HG02678 (cell line): ENCODE results near the gene LRRD1.
"Not testable (repeated sequence)": the region's sequence is repeated elsewhere in the genome, so short reads cannot be mapped to it uniquely, and the experiment has no call there.

ENCODE experiments used
- ATAC-seq: cut with Tn5 transposase; IDR thresholded peaks from one replicate; pipeline ENCODE4 v1.9.1; 2021; ENCODE audit warnings: mild to moderate bottlenecking, moderate library complexity; ENCODE audit not compliant: unreplicated experiment

Gene LRRD1

DNA sequence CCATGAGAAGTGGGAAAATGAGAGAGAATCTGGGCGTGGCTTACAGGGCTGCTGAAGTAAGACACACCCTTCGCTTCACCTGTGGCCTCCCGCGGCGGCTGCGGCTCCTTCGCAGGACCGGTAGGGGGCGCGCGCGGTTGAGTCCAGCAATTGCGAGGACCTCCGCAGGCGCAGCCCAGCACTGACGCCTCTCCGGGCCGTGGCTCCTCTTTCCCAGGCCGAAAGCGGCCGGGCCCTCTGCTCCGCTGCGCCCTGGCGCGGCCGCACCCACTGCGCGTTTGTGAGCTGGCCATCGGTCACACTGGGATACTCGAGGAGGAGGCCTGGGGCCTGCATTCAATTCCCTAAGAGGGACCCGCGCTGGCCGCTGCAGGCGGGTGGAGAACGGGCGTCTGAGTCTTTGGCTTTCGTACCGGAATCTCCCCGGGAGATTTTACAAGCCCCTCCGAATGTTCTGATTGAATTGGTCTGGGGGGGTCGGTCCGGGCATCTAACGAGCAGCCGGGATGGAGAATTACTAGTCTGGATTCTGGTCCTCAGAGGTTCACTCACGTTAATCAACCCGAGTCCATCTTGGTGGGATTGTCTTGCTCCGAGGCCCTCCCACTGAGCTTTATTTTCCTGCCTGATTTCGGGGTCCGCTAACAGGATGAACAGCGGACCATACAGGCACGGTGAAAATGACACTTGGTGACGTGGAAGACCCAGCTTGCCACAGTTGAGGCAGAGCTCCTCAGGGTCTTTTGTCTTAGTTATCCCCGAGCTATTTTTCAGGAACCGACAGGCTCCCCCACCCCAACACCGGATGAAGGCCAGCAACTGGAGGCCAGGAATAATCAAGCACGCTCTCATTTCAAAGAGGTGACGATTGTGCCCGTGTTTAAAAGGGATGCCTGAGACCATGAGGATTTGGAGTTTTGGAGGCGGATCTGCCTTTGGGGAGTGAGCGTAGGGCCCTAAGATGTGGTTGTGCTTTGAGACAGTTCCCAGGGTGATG is at the start of gene LRRD1:
LRRD1 (minus strand) TSS at position 215 of the 997 bp plus-strand sequence. CDS start 13,940 bp downstream, outside the sequence.
- peak; percentile 99 for ATAC-seq

DNA sequence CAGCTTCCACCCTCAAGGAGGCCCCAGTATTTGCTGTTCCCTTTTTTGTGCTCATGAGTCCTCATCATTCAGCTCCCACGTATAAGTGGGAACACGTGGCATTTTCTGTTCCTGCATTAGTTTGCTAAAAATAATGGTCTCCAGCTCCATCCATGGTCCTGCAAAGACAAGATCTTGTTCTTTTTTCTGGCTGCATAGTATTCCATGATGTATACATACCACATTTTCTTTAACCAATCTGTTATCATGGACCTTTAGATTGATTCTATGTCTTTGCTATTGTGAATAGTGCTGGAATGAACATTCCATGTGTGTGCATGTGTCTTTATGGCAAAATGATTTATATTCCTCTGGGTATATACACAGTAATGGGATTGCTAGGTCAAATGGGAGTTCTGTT is 49.8 kb upstream of the LRRD1 start:
- no peak for ATAC-seq

DNA sequence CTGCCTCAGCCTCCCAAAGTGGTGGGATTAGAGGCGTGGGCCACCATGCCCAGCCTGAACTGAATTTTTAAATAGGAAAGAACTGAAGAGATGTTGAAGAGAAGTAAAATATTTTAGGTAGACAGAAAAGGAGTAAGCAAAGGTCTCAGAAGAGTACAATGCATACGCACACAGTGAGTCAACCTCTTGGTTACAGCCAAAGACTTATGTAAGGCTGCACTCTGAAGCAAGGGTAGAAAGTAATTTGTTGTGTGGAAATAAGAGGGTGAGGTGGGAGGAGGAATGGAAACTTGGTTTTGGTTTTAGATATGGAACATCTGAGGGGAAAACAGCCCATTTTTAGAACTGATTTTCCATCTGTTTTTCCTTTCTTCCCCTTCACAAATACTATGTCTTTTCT is 49.2 kb upstream of the LRRD1 start:
- no peak for ATAC-seq

DNA sequence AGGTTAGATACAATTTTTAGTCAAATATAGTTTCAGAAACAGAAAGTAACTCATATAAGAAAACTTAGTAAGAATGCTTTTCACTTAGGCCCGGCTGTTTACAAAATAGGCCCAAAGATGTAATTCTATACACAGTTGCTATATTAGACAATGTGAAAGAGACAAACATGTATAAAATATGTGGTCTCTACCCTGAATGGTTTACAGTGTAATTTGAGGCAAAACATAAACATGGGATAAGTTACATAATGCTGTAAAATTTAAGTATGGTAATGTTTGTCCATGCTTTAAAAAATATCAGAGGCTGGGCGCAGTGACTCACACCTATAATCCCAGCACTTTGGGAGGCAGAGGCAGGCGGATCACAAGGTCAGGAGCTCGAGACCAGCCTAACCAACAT is 48.0 kb upstream of the LRRD1 start:
- no peak for ATAC-seq

DNA sequence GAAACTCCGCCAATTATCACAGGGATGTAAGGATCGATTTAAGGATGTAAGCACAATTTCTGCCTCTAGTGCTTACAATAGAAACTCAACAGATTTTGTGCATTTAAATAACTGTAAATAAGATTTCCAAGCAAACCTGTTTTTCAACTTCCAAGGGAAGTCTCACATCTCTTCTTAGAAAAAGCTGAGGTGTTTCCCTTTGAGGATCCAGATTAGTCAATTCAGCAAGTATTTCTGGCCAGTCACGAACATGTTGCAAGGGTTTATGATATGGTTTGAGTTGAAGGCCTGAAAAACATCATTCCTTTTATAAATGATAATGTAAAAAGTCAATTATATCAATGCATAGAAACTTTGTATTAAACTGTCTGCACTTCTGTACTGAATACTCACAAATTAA is 42.8 kb upstream of the LRRD1 start:
- no peak for ATAC-seq

DNA sequence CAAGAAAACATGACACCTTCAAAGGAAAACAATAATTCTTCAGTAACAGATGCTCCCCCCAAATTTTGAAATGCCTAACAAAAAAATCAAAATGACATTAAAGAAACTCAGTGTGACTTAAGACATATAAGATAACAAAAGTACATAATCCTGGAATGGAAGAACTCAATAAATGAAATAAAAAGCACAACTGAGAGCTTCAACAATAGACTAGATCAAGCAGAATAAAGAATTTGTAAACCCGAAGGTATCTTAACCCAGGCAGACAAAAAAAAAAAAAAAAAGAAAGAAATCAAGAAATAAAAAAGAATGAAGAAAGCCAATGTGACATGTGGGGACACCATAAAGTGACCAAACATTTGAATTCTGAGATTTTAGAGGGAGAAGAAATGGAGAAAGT is 27.7 kb upstream of the LRRD1 start:
- ATAC-seq = no peak

DNA sequence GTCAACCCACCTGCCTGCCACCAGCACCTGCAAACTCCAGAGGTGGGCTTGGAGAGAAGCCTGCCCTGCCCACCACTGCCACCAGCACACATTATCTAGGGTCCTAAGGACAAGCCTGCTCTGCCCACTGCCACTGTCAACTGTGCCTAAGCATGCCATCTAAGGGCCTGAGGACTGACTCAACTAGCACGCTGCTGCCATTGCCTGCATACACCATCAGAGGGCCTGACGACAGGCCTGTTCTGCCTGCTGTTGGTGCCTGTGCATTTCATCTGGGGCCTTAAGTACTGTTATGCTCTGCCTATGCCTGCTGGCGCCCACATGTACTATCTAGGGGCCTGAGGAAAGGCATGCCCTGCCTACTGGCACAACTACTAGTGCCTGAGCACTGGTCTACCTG is 27.0 kb upstream of the LRRD1 start:
- no peak for ATAC-seq

DNA sequence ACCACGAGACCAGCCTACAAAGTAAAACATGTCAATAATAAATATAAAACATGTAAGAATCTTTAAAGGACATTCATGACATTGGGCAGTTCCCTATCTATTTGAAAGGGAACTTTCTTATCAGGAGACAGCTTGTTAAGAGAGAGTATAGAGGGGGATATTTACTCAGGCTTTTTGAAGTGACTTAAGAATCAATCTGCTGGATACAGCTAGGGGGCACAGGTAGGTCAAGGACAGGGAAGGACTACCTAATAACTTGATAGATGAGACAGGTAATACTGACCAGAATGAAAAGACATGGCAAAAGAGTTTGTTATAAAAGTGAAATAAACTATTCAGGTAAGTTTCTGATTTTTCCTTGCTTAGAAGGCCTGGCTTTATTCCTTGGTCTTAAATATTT is 21.8 kb upstream of the LRRD1 start:
- no peak for ATAC-seq

DNA sequence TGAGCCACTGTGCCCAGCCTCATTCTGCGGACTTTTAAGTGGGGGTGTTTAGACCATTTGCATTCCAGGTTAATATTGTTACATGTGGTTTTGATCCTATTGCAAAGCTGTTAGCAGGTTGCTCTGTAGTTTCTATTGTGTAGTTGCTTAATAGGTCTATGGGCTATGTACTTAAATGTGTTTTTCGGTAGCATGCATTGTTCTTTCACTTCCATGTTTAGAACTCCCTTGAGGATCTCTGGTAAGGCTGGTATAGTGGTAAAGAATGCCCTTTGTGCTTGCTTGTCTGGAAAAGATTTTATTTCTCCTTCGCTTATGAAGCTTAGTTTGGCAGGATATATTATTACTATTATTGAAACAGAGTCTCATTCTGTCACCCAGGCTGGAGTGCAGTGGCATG is 13.4 kb upstream of the LRRD1 start:
- no peak for ATAC-seq

DNA sequence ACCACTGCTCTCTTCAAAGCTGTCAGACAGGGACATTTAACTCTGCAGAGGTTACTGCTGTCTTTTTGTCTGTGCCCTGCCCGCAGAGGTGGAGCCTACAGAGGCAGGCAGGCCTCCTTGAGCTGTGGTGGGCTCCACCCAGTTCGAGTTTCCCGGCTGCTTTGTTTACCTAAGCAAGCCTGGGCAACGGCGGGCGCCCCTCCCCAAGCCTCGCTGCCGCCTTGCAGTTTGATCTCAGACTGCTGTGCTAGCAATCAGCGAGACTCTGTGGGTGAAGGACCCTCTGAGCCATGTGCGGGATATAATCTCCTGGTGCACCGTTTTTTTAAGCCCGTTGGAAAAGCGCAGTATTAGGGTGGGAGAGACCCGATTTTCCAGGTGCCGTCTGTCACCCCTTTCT is 10.3 kb upstream of the LRRD1 start:
- not testable (repeated sequence) for ATAC-seq

DNA sequence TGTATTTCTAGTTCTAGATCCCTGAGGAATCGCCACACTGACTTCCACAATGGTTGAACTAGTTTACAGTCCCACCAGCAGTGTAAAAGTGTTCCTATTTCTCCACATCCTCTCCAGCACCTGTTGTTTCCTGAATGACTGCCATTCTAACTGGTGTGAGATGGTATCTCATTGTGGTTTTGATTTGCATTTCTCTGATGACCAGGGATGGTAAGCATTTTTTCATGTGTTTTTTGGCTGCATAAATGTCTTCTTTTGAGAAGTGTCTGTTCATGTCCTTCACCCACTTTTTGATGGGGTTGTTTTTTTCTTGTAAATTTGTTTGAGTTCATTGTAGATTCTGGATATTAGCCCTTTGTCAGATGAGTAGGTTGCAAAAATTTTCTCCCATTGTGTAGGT is 5.4 kb upstream of the LRRD1 start:
- not testable (repeated sequence) for ATAC-seq

DNA sequence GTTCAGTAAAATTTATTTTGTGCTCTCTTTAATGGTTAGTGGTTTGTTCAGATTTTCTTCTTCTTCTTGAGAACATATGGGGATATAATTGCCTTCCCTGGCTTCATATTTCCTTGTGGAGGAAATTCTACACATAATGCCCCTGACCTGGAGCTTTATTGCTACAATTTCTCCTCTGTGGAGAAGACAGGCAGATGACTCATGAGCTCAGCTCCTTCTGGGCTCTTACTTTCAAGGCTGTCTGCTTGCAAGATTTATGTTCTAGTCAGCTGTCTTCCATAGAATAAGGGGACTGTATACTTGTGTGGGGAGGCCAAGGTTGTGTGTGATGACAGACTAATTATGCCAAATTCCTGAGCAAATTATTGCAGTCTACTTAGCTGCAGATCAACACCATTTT is 1.6 kb downstream of the LRRD1 start:
- ATAC-seq = no peak

DNA sequence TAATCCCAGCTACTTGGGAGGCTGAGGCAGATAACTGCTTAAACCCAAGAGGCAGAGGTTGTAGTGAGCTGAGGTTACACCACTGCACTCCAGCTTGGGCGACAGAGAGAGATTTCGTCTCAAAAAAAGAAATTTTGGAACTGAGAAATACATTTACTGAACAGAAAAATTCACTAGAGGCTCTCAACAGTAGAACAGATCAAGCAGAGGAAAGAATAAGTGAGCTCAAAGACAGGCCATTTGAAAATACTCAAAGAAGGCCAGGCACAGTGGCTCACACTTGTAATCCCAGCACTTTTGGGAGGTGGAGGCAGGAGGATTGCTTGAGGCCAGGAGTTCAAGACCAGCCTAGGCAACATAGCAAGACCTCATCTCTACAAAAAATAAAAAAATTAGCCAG is 9.4 kb downstream of the LRRD1 start:
- ATAC-seq = not testable (repeated sequence)

DNA sequence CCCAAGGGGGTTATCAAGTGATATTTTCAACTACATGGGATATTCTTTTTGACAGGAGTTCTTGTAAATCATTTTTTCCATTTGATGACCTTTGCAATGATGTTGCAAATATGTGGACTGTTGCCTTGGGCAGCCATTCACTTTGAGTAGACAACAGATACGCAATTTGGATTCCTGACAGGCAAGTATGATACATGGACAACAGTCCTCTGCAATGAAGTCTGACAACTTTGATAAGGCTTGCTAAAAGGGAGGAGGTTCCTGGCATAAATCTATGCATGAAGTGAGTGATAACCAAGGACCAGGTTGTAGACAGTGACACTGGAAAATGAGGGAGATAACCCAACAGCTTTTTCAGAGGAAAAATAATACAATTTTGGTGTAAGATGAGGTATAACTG is 17.7 kb downstream of the LRRD1 start:
- ATAC-seq = no peak

DNA sequence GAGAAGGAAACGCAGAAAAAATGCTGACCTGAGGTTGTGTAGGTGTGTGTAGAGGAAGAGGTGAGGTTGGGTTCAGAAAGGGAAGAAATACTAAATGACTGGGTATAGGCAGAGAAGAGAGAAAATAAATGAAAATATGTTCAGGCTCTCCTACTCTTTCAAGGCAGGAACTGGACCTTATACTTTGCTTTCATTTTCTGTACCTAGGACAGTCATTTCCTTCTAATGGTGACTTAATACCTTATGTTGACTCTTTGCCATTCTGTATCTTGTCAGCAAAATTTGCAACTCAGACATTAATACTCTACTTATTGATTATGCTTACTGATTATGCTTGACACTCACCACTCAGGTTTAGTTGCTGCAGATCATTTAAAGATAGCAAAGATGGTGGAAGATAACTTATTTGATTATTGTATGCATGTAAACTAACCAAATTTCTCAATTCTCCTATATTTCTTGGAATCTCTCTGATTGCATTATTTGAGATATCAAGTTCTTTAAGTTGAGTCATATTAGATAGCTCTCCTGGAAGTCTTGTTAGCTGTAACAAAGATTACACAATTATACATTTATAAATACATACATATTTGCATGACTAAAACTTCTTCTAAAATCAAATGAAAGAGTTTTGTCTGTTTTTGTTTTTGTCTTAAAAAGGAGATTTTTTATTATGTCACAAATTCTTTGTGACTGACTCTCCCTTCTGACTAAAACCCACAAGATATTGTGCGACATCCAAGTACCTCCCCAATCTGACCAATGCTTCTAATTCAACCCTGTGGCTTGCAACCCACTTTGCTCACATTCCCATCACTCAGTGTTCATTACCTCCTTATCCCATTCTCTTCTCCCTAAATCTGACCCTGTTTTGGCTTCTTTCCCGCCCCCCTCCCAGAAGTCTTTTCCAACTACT is 20.0 kb downstream of the LRRD1 start:
- ATAC-seq = no peak

DNA sequence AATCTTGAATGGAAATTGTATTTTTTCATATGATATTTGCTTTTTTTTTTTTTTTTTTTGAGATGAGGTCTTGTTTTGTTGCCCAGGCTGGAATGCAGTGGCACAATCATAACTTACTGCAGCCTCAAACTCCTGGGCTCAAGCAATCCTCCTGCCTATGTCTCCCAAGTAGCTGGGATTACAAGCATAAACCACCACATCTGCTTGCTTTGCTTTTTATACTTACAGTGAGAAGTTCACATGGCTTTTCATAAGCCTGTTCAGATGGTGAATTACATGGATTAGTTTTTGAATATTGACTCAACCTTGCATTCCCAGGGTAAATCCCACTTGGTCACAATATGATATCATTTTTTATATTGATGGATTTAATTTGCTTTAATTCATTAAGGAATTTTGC is 22.0 kb downstream of the LRRD1 start:
- no peak for ATAC-seq

DNA sequence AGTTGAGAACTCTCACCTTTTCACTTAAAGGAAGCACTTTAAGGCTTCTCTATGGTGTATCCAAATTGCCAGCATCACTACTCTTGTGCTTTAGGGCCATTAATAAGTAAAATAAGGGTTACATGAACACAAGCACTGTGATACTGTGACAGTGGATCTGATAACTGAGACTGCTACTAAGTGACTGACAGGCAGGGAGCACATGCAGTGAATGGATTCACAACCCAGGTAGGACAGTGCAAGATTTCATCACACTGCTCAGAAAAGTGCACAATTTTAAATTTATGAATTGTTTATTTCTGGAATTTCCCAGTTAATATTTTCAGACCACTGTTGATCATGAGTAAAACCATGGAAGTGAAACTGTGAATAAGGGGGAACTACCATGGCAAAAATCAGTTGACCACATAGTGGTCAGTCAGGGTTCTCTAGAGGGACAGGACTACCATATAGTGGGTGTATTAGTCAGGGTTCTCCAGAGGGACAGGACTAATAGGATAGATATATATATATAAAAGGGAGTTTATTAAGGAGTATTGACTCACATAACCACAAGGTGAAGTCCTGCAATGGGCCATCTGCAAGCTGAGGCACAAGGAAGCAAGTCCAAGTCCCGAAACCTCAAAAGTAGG is 23.7 kb downstream of the LRRD1 start:
- ATAC-seq = no peak

DNA sequence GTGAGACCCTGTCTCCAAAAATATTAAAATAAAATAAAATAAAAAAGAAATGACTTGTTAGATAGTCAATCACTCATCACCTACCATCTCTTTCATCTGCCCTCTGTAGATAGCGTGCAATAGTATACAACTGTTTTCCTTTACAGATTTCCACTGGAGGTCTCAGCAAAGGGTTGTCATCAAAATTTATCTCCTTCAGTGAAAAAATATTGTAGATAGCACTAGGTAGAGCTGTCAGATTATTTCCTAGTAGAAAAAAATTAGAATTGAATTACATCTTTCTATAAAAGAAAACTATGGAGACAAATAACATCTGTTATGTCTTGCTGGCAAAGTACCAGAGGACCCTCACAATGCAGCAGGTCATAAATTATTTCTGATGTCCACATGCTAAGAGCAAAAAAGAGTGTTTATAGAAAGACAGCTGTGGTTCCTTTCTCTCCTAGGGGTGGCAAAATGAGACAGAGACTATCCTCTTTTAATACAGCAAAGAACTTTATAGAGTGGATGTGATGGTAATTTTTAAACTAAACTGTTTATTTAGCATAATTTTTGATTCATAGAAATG is 28.4 kb downstream of the LRRD1 start:
- ATAC-seq = no peak

DNA sequence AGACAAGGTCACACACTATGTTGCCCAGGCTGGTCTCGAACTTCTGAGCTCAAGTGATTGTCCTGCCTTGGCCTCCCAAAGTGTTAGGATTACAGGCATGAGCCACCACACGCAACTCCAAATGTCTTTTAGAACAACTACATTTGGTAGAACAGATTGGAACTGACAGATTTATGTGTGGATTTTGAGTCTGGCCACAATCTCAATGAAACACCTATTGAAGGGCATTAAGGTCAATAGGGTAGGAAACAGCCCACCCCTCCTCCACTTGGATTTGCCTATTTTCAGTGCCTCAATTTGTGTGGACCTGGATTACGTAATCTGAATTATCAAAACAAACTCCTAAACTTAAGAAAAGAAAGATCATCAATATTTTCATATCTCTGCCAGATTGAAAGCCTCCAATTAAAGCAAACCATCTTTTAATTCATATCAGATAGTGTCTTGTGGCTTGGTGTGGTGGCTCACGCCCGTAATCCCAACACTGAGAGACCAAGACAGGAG is 29.2 kb downstream of the LRRD1 start:
- no peak for ATAC-seq

DNA sequence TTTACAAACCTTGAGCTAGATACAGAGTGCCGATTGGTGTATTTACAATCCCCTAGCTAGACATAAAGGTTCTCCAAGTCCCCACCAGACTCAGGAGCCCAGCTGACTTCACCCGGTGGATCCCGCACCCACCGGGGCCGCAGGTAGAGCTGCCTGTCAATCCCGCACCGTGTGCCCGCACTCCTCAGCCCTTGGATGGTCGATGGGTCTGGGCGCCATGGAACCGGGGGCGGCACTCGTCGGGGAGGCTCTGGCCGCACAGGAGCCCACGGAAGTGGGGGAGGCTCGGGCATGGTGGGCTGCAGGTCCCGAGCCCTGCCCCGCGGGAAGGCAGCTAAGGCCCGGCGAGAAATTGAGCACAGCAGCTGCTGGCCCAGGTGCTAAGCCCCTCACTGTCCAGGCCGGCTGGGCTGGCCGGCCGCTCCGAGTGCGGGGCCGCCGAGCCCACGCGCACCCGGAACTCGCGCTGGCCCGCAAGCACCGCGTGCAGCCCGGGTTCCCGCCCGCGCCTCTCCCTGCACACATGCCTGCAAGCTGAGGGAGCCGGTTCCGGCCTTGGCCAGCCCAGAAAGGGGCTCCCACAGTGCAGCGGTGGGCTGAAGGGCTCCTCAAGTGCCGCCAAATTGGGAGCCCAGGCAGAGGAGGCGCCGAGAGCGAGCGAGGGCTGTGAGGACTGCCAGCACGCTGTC is 35.6 kb downstream of the LRRD1 start:
- ATAC-seq = not testable (repeated sequence)
